Ramos (cell line): ENCODE data around the gene NXF1.
"Not testable (repeated sequence)": the region's sequence is repeated elsewhere in the genome, so short reads cannot be mapped to it uniquely, and the experiment has no call there.

Experiments used
- in situ Hi-C: fragments of 300-500 bp; cut with MboI; formaldehyde crosslinking; loops from one replicate; pipeline ENCODE4 v1.14.3; 2022; ENCODE audit warnings: low sequenced_read_pairs; ENCODE audit not compliant: unreplicated experiment

The NXF1 gene

DNA sequence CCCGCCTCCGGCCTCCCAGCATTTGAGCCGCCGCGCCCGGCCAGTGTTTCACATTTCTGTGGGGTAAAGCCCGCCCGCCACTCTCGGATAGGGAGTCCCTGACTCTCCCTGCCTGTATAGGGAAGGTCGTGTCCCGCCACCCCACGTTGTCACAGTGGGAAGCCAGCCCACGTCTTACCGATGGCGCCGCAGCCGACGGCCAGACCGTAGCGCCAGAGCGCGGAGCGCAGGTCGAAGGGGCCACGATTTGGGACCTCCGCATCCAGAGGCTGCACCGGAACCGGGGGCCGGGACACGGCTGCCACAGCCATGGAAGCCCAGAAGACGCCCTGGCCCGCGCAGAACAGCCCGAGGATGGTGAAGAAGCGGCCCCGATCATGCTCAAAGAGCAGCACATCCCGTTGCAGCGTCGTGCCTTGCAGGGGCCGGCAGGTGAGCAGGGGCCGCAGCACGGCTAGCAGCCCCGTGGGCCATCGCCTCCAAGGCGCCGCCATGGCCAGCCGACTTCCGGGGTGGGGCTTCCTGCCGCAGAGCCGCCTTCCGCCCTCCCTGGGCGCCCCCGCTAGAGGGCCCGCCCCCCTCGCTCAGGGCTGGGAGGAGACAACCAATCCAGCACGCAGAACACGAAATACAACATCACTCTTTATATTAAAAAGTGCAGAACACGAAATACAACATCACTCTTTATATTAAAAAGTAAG, 13.6 kb downstream of the NXF1 start, which contains the start of gene TMEM223:
TSS of gene TMEM223 (minus strand) at position 506 of the 701 bp plus-strand sequence. CDS start at position 494, 12 bp downstream.
- in situ Hi-C loops, result no loop called here

DNA sequence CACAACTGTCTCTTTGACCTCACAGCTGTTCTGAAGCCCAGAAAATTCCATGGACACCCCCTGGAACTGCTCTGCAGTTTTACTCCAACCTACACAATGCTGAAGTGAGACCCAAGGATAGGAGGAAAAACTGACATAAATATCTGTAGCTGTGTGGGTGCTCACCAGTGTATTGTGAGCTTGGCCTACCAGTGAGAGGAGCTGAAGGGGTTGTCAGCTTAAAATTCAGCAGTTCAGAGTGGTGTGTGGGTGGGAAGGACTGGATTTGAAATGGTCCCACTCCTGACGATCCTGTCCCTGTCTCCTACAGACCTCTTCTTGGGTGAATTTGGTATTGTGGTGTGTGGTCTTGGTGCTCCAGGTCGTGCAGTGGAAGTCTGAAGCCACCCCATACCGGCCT, 15.7 kb downstream of the NXF1 start:
- in situ Hi-C loops, result loop anchor here (5.0 kb wide), 1 partner anchor 73 kb away; no protein-coding TSS in a partner anchor

DNA sequence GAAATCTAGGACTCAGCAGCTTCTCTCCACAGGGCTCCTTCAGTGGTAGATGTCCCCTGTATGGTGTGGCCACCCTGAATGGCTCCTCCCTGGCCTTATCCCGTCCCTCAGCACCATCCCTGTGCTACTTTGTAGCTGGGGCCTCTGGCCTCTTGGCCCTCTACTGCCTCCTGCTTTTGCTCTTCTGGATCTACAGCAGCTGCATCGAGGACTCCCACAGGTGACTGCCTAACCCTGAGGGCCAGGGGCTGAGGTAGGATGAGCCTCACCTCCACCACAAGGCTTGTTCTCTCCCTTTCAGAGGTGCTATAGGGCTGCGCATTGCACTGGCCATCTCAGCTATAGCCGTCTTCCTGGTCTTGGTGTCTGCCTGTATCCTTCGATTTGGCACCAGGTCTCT, 16.2 kb downstream of the NXF1 start:
- in situ Hi-C loops, result loop anchor here (5.0 kb wide), 1 partner anchor 73 kb away; no protein-coding TSS in a partner anchor

DNA sequence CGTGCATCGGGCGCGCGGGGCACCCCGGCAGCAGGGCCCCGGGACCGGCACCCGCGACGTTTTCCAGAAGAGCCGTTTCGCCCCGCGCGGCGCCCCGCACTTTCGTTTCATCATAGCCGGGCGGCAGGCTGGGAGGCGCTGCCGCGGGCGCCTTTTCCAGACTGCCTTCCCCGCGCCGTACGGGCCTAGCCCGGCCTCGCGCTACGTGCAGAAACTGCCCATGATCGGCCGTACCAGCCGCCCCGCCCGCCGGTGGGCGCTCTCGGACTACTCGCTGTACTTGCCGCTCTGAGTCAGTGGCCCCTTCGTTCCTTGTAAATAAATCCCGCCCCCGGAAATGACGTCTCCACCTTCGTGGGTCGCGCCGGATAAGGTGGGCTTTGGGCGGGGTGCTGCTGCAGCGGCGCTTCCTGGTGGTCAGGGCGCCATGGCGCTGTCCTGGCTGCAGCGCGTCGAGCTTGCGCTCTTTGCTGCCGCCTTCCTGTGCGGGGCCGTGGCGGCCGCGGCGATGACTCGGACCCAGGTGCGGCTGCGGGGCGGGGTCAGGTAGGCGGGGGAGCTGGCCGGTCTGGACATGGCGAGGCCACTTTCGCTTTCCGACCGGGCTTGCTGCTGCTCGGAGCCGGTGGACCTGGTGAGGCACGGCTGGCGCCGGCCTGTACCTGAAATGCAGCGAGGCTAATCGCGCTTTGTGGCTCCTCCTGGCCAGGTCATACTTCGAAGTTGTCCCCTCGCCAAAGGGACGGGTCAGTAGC, 18.1 kb downstream of the NXF1 start, which contains the start of gene TMEM179B:
TSS of gene TMEM179B (plus strand) at position 398 of the 755 bp plus-strand sequence. CDS start at position 428, 30 bp downstream.
- in situ Hi-C loops, result loop anchor here (5.0 kb wide), 1 partner anchor 75 kb away; no protein-coding TSS in a partner anchor

DNA sequence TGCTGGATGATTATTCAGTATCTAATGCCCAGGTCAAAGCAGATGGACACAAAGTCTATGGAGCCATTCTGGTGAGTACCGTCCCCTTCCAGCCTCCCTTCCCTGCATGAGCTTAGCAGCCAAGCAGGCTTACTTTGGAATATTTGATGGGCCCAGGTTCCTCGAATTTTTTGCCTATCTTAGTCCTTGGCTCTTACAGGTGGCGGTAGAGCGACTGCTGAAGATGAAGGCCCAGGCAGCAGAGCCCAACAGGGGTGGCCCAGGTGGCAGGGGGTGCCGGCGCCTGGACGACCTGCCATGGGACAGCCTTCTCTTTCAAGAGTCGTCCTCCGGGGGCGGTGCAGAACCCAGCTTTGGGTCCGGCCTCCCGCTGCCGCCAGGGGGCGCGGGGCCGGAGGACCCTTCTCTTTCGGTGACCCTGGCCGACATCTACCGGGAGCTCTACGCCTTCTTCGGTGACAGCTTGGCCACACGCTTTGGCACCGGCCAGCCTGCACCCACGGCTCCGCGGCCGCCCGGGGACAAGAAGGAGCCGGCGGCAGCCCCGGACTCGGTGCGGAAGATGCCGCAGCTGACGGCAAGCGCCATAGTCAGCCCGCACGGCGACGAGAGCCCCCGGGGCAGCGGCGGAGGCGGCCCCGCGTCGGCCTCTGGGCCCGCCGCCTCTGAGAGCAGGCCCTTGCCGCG, 18.8 kb downstream of the NXF1 start:
- in situ Hi-C loops, result loop anchor here (5.0 kb wide), 1 partner anchor 76 kb away; no protein-coding TSS in a partner anchor

DNA sequence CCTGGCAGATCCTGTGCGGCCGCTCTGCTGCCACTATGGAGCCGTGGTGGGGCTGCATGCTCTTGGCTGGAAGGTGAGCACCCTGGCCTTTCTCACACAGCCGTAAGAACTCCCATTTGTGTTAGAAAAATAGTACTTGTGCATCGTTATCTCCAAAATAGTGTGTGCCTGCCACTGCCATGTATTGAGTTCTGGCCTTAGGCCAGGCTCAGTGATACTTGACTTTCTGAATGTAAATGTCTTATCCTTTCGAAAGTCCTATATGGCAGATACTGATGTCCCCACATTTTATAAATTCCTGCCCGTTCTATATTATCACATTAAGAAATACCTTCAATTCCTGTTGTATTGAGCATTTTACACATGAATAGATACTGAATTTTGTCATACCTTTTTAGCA, 22.5 kb downstream of the NXF1 start:
- in situ Hi-C loops, result no loop called here

DNA sequence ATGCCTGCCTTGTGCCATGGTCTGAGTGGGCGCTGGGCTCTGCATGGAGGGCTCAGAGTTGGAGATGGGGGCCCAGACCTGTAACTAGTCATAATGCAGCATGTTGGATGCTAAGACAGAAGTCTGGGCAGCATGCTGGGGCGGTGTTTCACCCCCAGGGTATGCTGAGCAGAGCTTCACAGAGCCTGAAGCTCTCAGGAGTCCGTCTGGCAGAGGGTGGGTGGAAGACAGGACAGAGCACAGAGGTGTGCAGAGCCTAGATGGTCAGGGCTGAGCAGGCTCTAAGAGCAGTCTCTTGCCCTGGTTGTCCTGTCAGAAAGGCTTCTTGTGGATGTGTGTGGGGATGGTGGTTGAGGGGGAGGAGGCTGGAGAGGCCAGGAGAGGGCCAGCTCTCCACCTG, 26.8 kb downstream of the NXF1 start:
- in situ Hi-C loops, result no loop called here

DNA sequence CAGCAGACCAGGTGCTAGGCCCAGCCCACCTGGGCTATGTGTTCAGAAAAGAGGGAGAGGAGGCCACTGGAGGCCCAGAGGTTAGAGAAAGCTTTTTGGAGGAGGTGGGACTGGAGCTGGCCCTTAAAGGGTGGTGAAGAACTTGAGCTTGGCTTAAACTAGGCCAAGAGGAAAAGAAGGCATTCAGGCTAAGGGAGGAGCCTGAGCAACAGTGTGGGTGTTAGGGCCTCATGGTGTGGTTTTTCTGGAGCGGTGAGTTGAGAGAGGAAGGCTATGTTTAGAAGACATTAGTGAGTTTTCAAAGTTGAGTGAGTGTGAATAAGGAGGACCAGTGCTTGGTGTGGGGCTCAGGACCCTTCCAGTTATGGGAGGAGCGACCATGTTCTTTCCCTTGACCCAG, 27.9 kb downstream of the NXF1 start:
- in situ Hi-C loops, result no loop called here

DNA sequence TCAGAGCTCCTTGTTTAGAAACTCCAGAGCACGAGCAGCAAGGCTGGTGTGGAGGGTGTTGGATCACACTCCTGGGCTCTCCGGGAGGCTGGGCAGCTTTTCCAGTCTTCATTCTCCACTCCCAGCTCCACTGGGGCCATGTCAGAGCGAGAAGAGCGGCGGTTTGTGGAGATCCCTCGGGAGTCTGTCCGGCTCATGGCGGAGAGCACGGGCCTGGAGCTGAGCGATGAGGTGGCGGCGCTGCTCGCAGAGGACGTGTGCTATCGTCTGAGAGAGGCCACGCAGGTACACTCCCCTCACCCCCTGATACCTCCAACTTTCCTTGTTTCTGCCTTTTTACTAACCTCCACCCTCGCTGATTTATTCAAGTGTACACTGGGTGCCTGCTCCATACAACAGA, 29.6 kb downstream of the NXF1 start:
- in situ Hi-C loops, result no loop called here

DNA sequence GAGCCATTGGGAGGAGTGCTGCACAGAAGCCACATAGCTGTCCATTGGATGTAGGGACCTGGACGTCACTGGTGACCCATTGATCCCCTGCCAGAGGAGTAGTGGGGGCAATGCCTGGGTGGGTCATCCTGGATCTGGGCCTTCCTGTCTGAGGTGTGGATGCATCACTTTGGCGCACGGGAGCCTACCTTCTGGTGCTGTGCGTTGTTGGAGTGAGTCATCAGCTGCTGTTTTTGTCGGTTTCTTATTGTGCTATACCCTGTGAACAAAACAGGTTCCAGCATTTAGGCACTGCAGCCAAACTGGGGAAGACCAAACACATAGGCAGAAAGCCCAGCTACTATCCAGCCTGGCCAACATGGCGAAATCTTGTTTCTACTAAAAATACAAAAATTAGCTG, 30.8 kb downstream of the NXF1 start:
- in situ Hi-C loops, result no loop called here

DNA sequence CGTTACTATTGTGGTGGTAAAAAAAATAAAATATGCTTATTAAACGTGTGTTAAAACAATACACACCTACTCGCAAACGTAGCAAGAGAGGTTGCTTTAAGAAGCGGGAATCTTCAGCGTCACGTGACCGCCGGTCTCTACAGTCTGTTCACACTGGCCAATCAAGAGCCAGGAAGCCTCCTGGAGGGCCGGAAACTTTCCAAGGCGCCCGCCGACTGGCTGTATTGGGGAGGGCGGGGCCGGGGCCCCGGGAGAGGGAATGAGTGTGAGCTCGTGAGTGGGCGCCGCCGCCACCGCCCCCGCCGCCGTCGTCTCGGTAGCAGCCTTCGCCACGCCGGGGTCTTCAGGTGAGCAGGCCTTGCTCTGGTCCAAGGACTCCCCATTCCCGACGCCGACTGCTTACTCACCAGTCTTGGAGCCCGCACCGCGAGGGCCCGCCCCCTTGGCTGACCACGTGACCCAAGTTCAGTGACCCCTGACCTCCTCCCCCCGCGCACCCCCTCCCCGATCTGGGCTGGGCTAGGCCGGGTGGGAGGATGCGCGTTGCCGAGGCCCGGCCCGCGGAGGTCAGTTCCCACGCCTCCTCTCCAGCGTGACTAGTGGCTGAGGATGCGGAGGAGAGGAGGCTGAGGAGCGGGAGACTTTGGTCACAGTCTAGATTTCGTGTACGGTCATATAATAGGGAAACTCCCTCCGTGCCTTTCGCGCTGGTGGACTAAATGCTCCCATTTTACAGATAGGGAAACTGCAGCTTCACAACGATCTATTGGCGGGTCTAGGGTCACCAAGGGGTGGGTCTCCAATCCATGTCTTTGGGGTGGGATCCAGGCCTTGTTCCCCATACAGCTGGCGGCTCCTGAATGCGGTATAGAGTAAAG, 33.9 kb downstream of the NXF1 start, which contains the start of gene TAF6L:
TSS of gene TAF6L (plus strand) at position 253 of the 878 bp plus-strand sequence. CDS start 4,388 bp downstream, outside the sequence.
- in situ Hi-C loops, result no loop called here

DNA sequence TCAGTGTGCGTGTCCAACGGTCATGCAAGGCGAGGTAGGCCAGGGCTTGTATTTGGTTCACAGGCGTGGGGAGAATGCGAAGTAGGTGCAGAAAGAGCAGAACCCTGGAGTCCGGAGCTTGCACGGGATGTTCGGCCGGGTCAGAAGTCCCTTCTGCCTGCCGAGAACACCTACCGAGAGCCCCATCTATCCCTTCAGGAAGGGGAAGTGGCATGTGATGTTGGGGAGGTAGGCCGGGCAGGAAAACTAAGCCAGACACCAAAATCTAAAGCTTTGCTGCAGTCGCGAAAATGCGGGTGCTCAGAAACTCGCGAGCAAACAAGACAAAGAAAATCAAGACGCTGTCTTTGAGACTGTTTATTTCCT, 34.5 kb downstream of the NXF1 start:
- in situ Hi-C loops, result no loop called here

DNA sequence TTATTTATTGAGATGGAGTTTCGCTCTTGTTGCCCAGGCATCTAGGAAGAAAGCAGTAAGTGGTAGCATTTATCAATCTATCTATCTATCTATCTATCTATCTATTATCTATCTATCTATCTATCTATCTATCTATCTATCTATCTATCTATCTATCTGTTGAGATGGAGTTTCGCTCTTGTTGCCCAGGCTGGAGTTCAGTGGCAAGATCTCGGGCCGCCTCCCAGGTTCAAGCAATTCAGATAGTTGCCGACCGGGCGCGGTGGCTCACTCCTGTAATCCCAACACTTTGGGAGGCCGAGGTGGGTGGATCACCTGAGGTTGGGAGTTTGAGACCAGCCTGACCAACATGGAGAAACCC, 44.4 kb downstream of the NXF1 start:
- in situ Hi-C loops, result not testable (repeated sequence)

DNA sequence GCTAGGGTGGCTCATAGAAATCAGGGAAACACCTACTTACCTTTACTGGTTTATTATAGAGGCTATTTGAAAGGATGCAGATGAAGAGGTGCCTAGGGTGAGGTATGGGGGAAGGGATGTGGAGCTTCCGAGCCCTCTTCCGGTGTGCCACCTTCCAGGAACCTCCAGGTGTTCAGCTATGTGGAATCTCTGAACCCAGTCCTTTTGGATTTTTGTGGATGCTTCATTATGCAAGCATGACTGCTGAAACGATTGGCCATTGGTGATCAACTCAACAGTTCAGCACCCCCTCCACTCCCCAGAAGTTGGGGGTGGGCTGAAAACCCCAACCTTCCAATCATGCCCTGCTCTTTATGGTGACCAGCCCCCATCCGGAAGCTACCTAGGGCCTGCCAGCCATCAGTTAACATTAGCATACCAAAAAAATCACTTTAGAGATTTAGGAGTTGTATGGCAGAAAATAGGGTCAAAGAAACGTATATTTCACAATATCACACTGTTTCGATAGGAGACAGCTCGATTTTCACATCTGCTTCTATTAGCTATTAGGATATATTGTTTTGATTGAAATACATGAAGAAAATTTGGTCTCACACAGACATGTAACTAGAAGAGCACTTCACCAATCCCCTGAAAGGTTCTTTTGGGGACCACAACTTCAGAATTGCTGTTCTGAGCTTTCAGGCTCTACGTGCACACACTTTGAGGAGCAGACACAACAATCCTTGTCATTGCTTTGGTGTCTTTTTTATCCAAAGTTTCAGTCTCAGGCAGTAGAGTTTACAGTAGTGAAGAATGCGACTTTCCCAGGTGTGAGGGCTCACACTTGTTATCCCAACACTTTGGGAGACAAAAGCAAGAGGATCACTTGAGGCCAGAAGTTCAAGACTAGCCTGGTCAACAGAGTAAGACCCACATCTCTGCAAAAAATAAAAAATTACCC, 47.1 kb downstream of the NXF1 start:
- in situ Hi-C loops, result no loop called here

DNA sequence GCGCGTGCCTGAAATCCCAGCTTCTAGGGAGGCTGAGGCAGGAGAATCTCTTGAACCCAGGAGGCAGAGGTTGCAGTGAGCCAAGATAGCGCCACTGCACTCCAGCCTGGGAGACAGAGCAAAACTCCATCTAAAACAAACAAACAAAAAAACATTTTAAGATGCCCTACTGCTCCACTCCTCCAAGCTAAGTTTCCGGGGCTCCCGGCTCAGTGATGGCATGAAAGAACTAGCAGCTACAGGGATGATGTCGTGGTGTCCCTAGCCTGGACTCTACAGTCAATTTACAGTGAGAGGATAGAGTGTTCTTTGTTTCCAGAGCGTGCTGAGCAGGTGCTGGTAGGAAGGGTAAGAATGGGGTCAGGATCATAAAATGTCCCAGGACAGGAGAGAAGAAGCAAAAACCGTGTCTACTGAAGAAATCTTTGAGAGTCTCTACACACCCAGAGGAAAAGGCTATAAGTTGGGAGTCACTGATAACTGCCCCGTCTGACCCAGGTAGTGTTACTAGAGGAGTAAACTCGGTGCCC, 50.1 kb downstream of the NXF1 start:
- in situ Hi-C loops, result no loop called here

DNA sequence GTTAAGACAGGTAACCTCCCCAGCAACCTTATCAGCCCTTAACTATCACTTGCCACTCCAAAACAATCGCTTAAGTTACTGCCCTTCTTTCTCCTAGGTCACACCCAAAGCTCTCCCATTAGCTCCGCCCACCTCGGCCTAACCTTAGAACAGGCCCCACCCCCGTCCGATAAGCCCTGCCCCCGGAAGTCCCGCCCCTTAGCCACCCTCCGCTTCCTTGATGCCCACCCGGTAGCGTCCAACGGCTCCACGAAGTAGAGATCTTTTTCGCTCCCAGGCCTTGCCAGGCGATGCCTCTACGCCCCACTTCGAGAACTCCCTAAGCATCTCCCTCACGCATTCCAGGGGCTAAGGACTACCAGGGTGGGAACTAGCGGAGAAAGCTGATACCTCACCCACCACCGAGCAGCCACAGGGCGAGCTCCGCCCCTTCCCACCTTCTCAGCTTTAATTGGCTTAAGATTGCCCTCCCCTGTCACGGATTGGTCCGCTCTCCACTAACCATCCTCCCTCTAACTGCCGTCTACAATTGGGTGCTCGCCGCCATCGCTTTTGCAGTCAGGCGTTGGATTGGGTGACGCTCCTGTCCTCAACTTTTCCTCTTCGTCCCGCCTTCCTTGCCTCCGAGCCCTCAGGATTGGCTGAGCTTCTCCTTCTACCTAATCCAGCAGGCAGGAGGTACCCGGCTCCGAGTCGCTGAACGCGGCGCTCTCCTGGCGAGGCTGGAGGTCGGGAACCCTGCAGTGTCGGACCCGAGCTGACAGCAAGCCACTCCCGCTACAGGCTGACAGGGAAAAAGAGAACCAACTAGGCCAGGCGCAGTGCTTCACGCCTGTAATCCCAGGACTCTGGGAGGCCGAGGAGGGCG, 51.3 kb downstream of the NXF1 start, which contains the start of gene ZBTB3:
TSS of gene ZBTB3 (minus strand) at position 425 of the 868 bp plus-strand sequence. CDS start 496 bp downstream, outside the sequence.
- in situ Hi-C loops, result no loop called here

DNA sequence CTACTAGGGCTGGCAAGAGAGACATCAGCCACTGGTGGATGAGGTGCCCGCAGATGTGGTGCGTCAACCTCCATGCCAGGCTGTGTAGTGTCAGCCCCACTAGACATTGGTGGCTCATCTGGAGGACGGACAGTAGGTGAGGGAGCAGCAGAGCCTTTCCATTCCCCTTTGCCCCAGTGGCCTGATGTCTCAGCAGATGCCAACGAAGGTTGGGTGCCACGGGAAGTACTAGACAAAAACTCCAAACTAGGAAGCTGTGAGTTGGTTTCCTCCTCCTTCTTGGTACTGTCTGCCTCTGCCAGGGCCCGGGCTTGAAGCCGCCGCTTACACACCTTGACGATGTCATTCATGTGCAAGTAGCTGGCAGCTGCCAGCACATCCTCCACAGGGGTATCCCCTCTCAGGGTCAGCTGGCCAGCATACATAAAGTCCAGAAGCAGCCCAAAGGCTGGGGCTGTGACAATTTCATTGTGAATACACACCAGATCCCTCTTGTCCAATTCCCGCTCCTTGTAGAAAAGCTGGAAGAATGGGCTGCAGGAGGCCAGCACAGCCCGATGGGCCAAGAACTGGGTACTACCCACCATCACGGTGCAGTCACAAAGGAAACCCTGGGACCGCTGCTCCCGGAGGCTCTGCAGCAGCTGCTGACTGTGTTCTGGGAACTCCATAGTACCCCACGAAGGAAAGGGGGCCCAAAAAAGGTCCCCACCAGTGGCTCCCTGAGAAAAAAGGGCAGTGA, 52.1 kb downstream of the NXF1 start:
- in situ Hi-C loops, result no loop called here
